OCI-LY1 (cell line): ENCODE results near the gene HECTD3.

Experiments used
- EZH2 ChIP-seq: fragments of 200-600 bp; sonication (generic), shearing (Covaris generic); IDR thresholded peaks from 2 replicates; pipeline ENCODE4 v1.8.0; 2017; ENCODE audit warnings: borderline replicate concordance, mixed run types, mild to moderate bottlenecking, antibody characterized with exemption, low read length, moderate library complexity, mixed read lengths
- TF ChIP-seq, protein P1 (sequence below): fragments of 200-600 bp; sonication (generic), shearing (Covaris generic); IDR thresholded peaks from 2 replicates; pipeline ENCODE4 v1.5.1; 2017; ENCODE audit warnings: mild to moderate bottlenecking, antibody characterized with exemption, low read length, moderate library complexity, mixed read lengths

DNA sequence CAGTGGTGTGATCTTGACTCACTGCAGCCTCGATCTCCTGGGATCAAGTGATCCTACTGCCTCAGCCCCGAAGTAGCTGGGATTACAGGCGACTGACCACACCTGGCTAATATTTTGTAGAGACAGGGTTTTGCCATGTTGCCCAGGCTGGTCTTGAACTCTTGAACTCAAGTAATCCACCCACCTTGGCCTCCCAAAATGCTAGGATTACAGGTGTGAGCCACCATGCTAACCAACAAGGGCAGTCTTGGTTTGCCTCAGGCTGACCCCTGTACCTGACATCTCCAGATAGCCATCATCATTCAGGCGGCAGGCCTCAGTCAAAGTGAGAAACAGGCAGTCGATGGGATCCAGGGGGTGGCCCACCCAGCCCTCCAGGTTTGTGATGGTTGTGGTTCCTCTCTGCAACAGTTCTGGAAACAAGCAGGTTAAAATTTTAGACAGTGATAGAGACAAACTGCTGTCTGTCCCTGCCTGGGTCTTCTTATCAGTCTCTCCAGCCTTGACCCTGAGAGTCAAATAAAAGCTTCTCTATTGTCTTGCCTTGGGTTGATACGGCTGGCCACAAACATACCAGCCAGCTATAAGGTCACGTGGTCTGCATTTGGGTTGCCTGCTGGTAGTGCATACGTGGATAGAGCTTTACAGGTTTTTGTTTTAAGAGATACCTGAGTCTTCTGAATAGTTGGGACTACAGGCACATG is 27.7 kb upstream of the HECTD3 start:
- TF ChIP-seq, protein P1, sequence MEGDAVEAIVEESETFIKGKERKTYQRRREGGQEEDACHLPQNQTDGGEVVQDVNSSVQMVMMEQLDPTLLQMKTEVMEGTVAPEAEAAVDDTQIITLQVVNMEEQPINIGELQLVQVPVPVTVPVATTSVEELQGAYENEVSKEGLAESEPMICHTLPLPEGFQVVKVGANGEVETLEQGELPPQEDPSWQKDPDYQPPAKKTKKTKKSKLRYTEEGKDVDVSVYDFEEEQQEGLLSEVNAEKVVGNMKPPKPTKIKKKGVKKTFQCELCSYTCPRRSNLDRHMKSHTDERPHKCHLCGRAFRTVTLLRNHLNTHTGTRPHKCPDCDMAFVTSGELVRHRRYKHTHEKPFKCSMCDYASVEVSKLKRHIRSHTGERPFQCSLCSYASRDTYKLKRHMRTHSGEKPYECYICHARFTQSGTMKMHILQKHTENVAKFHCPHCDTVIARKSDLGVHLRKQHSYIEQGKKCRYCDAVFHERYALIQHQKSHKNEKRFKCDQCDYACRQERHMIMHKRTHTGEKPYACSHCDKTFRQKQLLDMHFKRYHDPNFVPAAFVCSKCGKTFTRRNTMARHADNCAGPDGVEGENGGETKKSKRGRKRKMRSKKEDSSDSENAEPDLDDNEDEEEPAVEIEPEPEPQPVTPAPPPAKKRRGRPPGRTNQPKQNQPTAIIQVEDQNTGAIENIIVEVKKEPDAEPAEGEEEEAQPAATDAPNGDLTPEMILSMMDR: no peak
- no peak for TF ChIP-seq EZH2
